GM18508 (cell line): Measurements from ENCODE around the gene XCR1.
"Not testable (repeated sequence)": the region's sequence is repeated elsewhere in the genome, so short reads cannot be mapped to it uniquely, and the experiment has no call there.

Experiments
- ATAC-seq: cut with Tn5 transposase; IDR thresholded peaks from one replicate; pipeline ENCODE4 v1.9.1; 2021; ENCODE audit warnings: moderate number of reproducible peaks; ENCODE audit not compliant: insufficient read depth, unreplicated experiment

Gene XCR1

GRCh38 chr3:46046231-46046630 lies 18.9 kb upstream of the XCR1 start:
- ATAC-seq = not testable (repeated sequence)

DNA sequence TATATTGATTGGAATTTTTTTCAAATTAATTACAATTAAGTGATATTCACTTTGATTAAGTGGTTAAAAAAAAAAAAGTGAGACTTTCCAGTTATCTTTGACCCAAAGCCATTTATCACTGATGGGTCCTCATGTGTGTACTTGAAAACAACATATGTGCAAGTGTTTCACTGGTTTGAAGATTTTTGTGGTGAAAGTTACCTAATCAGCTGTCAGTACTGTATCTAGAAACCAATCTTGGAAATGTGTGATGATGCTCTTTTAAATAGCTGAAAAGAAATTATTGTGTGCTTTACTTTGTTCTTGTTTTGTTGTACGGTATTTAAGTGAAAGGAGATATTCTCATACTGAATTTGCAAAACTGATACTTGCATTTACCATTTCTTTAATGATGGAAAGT lies 11.6 kb upstream of the XCR1 start:
- ATAC-seq = no peak

DNA sequence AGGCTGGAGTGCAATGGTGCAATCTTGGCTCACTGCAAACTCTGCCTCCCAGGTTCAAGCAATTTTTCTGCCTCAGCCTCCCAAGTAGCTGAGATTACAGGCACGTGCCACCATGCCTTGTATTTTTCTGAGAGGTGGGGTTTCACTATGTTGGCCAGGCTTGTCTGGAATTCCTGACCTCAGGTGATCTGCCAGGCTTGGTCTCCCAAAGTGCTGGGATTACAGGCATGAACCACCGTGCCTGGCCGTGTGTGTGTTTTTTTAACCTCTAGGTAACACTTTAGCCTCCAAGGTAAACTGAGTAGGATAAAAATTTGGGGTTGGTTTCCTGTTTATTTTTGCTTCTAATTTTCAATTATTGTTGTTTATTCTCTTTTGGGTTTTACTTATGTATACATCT lies 10.8 kb upstream of the XCR1 start:
- not testable (repeated sequence) for ATAC-seq

DNA sequence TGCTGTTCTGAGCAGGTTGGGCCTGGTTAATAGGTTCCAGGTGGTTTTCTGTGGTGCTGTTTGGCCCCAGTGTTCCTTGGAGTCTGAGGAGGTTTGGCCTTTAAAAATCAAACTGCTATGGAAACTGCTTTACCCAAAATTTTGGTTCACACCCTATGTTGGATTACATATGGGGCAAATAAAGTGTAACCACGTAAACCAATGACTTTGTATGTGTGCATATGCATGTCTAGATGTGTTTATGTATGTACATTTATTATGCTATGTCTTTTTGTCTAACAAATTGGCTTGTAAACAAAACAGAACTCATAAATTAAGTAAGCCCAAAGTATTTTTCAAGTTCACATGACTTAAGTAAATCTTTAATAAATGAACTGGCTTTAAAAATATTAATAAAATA lies 8.9 kb upstream of the XCR1 start:
- no peak for ATAC-seq

GRCh38 chr3:46031747-46032146 lies 4.5 kb upstream of the XCR1 start:
- no peak for ATAC-seq

DNA sequence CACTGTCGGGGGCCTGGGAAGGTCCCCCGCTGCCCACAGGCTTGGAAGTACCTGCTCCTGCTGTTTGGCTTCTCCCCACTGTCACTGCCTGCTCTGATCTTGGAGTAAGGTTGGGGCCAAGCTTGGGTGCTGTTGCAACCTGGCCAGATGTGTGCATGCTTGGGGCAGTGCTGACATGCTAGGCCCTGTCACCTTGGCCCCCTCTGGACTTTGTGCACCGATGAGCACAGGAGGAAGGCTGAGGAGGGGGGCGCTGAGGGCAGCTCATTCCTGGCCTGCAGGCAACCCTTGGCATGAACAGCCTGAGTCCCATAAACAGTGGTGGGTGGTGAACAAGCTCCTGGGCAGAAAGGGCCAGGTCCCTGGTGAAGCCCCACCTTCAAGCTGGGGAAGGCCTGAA lies 4.0 kb upstream of the XCR1 start:
- no peak for ATAC-seq

DNA sequence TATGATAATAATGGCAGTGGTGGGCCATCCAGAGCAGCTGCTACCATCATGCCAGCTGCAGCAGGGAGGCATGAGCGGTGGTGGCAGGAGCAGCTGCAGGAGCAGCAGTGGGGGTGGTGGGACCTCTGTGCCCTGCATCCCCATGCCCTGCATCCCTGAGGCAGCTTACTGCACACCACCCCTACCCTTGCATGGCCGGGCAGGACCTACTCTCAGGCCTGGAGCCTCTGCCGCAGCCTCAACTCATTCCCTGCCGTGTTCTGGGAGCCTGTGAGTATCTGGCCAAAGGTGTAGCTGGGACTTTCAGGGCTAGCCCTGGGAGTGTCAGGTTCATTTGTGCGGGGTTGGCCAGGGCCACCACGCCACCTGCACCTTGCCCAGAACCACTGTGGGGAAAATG lies 3.3 kb upstream of the XCR1 start:
- no peak for ATAC-seq

DNA sequence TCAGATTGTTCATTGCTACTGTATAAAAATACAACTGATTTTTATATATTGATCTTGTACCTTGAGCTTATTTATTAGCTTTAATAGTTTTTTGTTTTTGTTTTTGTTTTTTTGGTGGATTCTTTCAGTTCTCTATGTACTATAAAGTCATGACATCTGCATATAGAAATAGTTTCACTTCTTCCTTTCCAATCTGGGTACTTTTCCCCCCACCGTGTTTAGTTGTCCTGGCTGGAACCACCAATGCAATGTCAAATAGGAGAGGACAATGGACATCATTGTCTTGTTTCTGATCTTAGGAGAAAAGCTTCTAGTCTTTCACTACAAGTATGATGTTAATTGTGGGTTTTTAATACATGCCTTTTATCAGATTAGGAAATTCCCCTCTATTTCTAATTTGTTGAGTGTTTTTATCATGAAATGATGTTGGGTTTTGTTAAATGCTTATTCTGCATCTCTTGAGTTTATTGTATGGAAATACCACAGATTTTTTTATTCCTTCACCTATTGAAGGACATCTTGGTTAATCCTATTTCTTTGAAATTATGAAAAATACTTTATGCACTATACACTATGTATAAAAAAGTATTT lies 2.8 kb upstream of the XCR1 start:
- ATAC-seq = no peak

DNA sequence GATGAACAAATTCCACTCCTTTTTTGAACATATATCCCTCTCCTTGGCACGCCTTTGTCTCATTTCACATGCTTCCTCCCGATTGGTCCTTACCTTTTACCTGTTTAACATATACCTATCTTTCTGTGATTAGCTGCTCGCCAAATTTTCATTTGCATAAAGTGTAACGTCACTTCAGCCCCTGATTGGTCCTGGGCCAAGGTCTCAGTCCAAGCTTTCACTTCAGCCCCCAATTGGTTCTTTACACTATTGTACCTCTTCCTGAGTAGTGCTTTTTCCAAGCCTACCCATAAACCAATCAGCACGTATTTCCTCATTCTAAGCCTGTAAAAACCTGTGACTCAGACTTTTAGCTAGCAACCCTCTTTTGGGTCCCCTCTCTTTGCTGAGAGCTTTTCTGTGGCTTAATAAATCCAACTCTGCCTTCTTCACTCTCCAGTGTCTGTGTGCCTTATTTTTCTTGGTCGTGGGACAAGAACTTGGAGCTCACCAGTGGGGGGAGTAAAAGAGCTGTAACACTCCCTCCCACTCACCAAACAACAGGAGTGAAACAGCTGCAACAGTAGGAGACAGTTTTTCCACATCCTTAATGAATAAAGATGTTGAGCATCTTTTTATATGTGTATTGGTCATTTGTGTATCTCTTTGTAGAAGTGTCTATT lies 584 bp upstream of the XCR1 start:
- no peak for ATAC-seq

DNA sequence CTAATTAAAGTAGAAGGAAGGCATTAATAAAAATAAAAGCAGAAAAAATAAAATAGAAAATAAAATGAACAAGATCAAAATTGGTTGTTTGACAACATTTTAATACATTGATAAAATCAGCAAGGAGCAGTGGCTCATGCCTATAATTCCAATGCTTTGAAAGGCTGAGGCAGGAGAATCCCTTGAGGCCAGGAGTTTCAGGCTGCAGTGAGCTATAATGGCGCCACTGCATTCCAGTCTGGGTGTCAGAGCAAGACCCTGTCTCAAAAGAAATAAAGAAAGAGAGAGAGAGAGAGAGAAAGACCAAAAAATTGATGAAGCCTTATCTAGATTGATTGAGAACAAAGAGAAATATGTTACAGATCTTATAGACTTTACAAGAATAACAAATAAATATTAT lies 2.1 kb downstream of the XCR1 start:
- ATAC-seq = no peak

DNA sequence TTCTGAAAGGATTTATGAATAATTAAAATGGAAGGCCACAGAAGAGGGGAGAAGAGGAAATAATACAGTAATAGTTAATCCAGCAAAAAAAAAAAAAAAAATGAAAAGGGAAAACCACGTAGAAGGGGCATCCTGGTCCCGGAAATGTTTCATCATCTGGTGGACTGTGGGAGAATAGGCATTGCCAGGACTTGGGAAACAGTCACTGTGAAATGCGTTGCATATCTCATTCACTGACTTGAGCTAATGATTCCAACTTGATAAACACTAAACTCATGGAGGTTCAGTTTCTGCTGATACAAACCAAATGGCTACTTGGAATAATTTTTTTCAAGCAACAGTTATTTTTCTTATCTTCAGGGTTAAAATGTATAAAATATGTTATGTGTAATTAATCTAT lies 3.2 kb downstream of the XCR1 start:
- ATAC-seq = no peak

DNA sequence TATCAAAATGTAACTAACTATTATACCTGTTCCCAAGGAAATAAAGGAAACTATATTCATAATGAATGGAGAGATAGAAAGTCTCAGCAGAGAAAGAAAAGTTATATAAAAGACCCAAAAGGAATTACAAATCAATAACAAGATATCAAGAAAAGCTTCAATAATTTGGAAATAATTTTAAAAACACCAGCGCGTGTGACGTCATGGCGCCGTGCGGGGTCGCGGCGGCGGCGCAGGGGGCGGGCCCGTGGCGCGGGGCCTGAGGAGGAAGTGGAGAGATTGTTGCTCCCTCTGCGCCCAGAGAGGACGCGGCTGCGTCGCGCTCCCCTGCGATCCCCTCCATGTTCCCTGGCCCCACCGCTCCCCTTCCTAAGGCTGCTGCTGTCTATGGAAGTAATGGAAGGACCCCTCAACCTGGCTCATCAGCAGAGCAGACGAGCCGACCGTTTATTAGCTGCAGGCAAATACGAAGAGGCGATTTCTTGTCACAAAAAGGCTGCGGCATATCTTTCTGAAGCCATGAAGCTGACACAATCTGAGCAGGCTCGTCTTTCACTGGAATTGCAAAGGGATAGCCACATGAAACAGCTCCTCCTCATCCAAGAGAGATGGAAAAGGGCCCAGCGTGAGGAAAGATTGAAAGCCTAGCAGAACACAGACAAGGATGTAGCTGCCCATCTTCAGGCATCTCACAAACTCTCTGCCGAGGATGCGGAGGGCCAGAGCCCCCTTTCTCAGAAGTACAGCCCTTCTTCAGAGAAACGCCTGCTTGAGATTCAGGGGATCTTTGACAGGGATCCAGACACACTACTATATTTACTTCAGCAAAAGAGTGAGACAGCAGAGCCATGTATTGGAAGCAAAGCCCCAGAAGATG lies 4.1 kb downstream of the XCR1 start:
- ATAC-seq = no peak

DNA sequence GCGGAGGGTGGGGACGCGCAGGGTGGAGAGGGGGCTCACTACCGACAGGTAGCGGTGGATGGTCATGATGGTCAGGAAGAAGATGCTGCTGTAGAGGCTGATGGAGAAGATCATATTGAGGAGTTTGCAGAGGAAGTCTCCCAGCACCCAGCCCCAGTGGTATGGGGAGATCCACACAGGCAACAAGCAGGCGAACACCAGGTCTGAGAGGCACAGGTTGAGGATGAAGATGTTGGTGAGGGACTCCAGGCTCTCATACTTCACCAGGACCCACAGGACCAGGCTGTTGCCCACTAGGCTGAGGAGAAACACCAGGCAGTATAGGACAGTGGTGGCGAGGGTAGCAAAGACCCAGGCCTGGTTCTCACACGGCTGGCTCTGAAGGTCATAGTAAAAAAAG lies 5.8 kb downstream of the XCR1 start:
- no peak for ATAC-seq

GRCh38 chr3:46020766-46021510 lies 6.3 kb downstream of the XCR1 start:
- no peak for ATAC-seq

DNA sequence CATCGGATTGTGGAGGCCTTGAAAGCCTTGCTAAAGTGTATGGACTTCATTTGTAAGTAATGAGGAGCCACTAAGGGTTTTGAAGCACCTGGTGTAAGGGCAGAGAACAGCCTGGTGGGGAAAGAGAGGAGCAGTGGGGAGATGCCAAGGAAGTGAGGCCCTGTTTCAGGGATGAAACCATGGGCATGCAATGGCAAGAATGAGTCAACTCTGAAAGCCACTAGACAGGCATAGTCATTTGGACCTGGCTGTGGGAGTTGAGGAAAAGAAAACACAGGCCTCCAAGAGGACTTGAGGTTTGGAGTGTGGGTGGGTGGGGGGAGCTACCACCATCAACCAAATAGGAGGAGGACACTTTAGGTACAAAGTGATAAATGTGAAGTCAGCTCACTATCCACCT lies 7.6 kb downstream of the XCR1 start:
- no peak for ATAC-seq

DNA sequence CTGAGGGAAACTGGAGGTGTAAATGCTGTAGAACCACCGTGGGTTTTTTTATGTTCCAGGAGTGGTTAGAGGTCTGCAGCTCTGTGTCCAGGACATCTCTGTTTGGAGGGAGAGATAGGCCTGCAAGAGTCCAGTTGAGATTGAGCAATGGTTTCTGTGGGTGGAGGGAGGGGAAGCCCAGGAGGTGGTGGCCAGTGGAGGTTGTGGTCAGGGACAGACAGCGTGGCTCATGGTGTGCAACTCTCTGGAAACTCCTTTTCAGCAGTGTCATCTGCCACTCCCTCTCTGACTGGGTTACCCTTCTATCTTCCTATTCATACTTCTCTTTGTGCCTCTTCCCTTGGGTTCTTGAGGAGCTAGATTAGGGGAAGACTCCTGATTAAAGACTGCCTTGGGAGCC lies 9.6 kb downstream of the XCR1 start:
- ATAC-seq = no peak

DNA sequence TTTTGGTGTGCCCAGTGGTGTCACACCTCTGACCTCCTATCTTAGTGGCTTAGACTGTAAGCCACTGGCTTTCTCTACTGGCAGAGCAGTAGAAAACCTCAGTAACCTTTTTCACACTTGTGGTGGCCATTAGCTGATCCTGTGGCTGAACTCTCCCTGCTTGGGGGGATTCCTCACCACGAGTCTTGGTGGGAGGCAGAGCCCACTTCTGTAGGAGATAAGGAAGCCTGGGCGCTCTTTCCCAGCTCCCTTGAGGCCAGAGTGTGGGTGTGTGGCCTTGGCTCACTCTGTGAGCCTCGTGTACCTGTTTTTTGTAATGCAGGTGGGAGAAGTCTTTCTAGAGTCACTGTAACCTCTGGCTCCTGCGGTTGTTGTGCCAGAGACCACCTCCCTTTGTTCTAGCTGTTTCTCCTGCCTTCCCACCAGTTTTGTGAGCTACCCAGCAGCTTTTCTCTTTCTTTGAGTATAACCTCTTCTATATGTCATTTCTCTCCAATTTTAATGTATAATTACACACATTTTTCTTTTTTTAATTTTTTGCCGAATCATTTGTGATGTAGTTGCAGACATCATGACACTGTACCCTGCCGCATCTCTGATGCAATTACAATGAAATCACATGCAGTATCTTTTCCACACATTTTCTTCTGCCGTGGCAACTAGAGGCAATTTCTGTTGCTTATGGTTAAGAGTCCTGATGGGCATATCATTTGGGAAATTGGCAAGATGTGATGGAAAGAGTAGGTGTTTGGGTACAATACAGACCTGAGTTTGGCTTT lies 13.8 kb downstream of the XCR1 start:
- ATAC-seq = no peak

DNA sequence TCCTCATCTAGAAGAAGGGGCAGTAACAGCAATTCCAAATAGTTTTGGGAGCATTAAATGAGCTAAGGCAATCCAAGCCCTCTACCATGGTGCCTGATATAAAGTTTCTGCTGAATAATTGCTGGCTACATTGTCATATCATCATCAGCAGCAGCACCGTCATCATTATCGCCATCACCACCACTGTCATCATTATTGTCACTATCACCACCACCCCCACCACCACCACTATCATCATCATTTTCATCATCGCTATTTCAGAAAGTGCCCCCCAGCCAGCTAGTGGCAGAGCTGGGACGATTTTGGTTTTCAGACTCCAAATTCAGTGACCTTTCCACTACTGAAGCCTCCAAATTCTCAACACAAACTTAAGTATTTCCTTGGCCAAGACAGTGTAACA lies 15.0 kb downstream of the XCR1 start:
- no peak for ATAC-seq

DNA sequence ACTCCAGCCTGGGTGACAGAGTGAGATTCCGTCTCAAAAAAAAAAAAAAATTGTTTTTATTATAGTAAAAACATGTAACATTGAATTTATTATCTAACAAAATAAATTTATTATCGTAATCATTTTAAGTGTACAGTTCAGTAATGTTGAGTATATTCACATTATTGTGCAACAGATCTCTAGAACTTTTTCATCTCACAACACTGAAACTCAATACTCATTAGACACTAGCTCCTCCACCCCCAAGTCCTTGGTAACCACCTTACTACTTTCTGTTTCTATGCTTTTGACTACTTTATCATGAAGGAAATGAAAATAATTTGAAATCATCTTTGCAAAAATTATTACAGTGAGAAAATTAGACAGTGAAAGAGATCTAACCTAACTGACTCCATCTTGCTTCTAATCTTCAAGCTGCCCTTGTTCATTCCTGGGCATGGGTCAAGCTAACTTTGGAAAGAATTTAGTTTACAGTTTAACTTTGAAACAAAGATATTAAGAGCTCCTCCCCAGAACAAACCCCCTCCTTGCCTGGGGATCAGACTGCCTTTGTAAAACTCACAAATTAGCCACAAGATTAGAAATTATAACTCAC lies 16.7 kb downstream of the XCR1 start:
- ATAC-seq = no peak

DNA sequence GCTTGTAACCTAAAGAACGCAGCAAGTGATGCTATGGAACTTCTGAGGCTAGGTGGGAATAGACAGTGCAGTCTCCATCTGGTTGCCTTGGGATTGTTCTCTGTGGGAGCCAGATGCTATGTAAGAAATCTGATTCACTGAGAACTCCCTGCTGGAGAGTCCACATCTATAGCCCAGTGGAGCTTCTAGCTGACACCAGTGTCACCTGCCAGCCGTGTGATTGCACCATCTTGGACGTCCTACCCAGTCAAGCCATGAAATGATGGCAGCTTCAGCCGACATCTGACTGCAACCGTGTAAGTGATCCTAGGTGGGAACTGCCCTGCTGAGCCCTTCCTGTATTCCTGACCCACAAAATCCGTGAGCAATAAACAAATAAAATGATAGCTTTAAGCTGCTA lies 19.2 kb downstream of the XCR1 start:
- ATAC-seq = no peak
